Dendritic cell treated with granulocyte-macrophage colony-stimulating factor and Interleukin-4, amounts not matched to agents 40 ng/mL and 50 ng/mL, for 4 days (primary cell): Measurements from ENCODE around the gene TMEM60.

ENCODE experiments used
- H3K27ac Mint-ChIP-seq: one replicate; pipeline ENCODE4 v1.8.0; 2022; ENCODE audit warnings: mild to moderate bottlenecking, mixed read lengths
- H3K27me3 Mint-ChIP-seq: one replicate; pipeline ENCODE4 v1.8.0; 2022; ENCODE audit warnings: mild to moderate bottlenecking, mixed read lengths
- H3K36me3 Mint-ChIP-seq: one replicate; pipeline ENCODE4 v1.8.0; 2022; ENCODE audit warnings: low read depth, mixed read lengths
- H3K4me1 Mint-ChIP-seq: one replicate; pipeline ENCODE4 v1.8.0; 2022; ENCODE audit warnings: low read depth, mixed read lengths
- H3K4me3 Mint-ChIP-seq: one replicate; pipeline ENCODE4 v1.8.0; 2022; ENCODE audit warnings: mild to moderate bottlenecking, moderate library complexity, mixed read lengths
- H3K9me3 Mint-ChIP-seq: one replicate; pipeline ENCODE4 v1.8.0; 2022; ENCODE audit warnings: mixed read lengths
- intact Hi-C: fragments of 100-400 bp; cut with micrococcal nuclease; formaldehyde crosslinking; loops from one replicate; pipeline ENCODE4 v1.15.0; 2022

The TMEM60 gene

DNA sequence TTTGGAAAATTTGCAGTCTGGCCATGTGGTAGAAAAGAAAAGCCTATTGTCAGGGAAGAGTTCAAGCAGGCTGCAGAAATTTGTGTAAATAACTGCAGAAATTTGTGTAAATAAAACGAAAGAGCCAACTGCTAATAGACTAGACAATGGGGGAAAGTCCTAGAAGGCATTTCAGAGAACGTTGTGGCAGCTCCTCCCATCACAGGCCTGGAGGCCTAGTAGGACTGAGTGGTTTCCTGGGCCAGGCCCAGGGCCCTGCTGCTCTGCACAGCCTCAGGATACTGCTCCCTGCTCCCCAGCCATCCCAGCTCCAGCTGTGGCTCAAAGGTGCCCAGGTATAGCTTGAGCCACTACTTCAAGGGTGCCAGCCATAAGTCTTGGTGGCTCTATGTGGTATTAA lies 51.1 kb downstream of the TMEM60 start:
- Mint-ChIP-seq H3K9me3 (no peaks in the 10 kb centered on the region), H3K27me3 (no peaks in the 10 kb centered on the region), H3K36me3 (peaks cover 31% of the 10 kb centered on the region), H3K4me3 (no peak overlapping the region), H3K27ac (no peak overlapping the region), H3K4me1 (peaks cover 14% of the 10 kb centered on the region)
- intact Hi-C loops, result no loop called here

DNA sequence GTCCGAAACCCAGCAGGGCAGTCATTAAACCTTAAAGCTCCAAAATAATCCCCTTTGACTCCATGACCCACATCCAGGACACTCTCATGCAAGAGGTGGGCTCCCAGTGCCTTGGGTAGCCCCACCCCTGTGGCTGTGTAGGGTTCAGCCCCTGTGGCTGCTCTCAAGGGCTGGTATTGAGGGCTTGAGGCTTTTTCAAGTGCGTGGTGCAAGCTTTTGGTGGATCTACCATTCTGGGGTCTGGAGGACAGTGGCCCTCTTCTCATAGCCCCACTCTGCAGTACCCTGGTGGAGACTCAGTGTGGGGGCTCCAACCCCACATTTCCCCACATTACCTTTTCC lies 51.4 kb downstream of the TMEM60 start:
- H3K9me3 Mint-ChIP-seq, result no peaks in the 10 kb centered on the region
- H3K36me3 Mint-ChIP-seq, result peaks cover 35% of the 10 kb centered on the region
- H3K4me3 Mint-ChIP-seq, result no peak overlapping the region
- intact Hi-C loops, result no loop called here
- H3K4me1 Mint-ChIP-seq, result peaks cover 12% of the 10 kb centered on the region
- H3K27me3 Mint-ChIP-seq, result no peaks in the 10 kb centered on the region
- no peak overlapping the region for H3K27ac Mint-ChIP-seq

DNA sequence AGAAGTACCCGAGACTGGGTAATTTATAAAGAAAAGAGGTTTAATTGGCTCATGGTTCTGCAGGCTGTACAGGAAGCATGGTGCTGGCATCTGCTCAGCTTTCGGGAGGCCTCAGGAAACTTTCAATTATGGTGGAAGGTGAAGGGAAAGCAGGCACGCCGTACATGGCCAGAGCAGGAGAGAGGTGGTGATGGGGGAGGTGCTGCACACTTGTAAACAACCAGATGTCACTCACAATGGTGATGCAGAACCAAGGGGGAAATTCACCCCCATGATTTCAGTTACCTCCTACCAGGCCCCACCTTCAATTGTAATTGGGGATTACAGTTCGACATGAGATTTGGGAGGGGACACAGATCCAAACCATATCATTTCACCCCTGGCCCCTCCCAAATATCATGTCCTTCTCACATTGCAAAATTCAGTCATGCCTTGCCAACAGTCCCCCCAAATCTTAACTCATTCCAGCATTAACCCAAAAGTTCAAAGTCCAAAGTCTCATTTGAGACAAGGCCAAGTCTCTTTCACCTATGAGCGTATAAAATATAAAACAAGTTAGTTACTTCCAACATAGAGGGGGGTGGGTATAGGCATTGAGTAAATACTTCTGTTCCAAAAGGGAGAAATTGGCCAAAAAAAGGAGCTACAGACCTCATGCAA lies 51.9 kb downstream of the TMEM60 start:
- H3K27ac Mint-ChIP-seq, result no peak overlapping the region
- no peaks in the 10 kb centered on the region for H3K9me3 Mint-ChIP-seq
- intact Hi-C loops, result no loop called here
- H3K36me3 Mint-ChIP-seq, result peaks cover 37% of the 10 kb centered on the region
- H3K4me3 Mint-ChIP-seq, result no peak overlapping the region
- no peaks in the 10 kb centered on the region for H3K27me3 Mint-ChIP-seq
- peaks cover 12% of the 10 kb centered on the region for H3K4me1 Mint-ChIP-seq

DNA sequence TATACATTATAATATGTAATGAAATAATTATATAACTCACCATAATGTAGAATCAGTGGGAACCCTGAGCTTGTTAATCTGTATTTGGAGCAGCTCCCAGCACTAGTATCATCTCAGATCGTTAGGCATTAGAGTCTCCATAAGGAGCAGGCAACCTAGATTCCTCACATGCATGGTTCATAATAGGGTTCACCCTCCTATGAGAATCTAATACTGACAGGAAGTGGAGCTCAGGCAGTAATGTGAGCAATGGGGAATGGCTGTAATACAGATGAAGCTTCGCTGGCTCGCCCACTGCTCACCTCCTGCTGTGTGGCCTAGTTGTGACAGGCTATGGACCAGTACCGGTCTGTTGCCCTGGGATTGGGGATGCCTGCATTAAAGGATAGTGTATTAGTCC lies 52.5 kb downstream of the TMEM60 start:
- Mint-ChIP-seq H3K27ac (no peak overlapping the region), H3K4me1 (peaks cover 12% of the 10 kb centered on the region), H3K27me3 (no peaks in the 10 kb centered on the region), H3K36me3 (peaks cover 37% of the 10 kb centered on the region), H3K9me3 (no peaks in the 10 kb centered on the region), H3K4me3 (no peak overlapping the region)
- intact Hi-C loops, result no loop called here
